Spleen (tissue), 7 donors: ENCODE data around the gene CCNA2.

ENCODE experiments used
- CTCF ChIP-seq, 11 experiments: fragments of 200-600 bp in 7 of 11; fragments of 450-650 bp in 4 of 11; sonication (generic) in 4 of 11; IDR thresholded peaks in 8 of 11; conservative IDR thresholded peaks in 3 of 11; 1 replicate in 7 of 11; 2 replicates in 4 of 11; pipeline versions ENCODE4 v1.4.0 to v1.8.0; 2016 to 2021; ENCODE audit warnings: antibody characterized with exemption in 11 of 11, inconsistent platforms in 4 of 11, mild to moderate bottlenecking in 1 of 11
- POLR2A ChIP-seq, 3 donors: fragments of 450-650 bp; IDR thresholded peaks; one replicate each; pipeline ENCODE4 v1.5.1; 2017; ENCODE audit warnings: antibody characterized with exemption in 3 of 3, mild to moderate bottlenecking in 1 of 3
- donor health status: DM: no; HTN: no; CAD: no; lungs with moderate emphysema.
- donor health status: DM: no; HTN: no; CAD: no.
- donor health status: DM: no; HTN: no; CAD: no.

- no peak for TF ChIP-seq CTCF (IDR thresholded peaks at IDR 0.05 in 8 of 11, conservative IDR thresholded peaks at IDR 0.05 in 3 of 11)
- TF ChIP-seq POLR2A (IDR thresholded peaks at IDR 0.05) = no peak
Observed at GRCh38 chr4:121860121-121860520, 36.4 kb upstream of the CCNA2 start.
